ENCODE data around the gene CLIC3. TPM values are rescaled to one million over a fixed set of nuclear protein-coding genes. Genes with fewer than 3 reads are reported as not detected.
"Not testable (repeated sequence)": the region's sequence is repeated elsewhere in the genome, so short reads cannot be mapped to it uniquely, and the experiment has no call there.

The CLIC3 gene
- total RNA-seq, 1 experiment from 2014 or later, result not detected

GRCh38 chr9:137011907-137012675, 15.7 kb upstream of the CLIC3 start:
- in situ Hi-C loops (cut with HindIII; ENCODE audit: low pct_unique_long_range_greater_than_20kb, low sequenced_read_pairs), result no loop called here
- DNase-seq (ENCODE audit: low read depth, low spot score), result no peak

GRCh38 chr9:137011156-137011555, 14.8 kb upstream of the CLIC3 start:
- in situ Hi-C loops (cut with HindIII; ENCODE audit: low pct_unique_long_range_greater_than_20kb, low sequenced_read_pairs), result no loop called here
- DNase-seq (ENCODE audit: low read depth, low spot score), result no peak

GRCh38 chr9:137009938-137010732, 13.8 kb upstream of the CLIC3 start:
- in situ Hi-C loops (cut with HindIII; ENCODE audit: low pct_unique_long_range_greater_than_20kb, low sequenced_read_pairs), result no loop called here
- DNase-seq (ENCODE audit: low read depth, low spot score), result no peak

GRCh38 chr9:137009217-137009616, 12.8 kb upstream of the CLIC3 start:
- in situ Hi-C loops (cut with HindIII; ENCODE audit: low pct_unique_long_range_greater_than_20kb, low sequenced_read_pairs), result no loop called here
- DNase-seq (ENCODE audit: low read depth, low spot score), result no peak

GRCh38 chr9:137008312-137008711, 11.9 kb upstream of the CLIC3 start:
- no peak for DNase-seq (ENCODE audit: low read depth, low spot score)
- in situ Hi-C loops (cut with HindIII; ENCODE audit: low pct_unique_long_range_greater_than_20kb, low sequenced_read_pairs), result no loop called here

GRCh38 chr9:137007816-137008270, 11.5 kb upstream of the CLIC3 start:
- no peak for DNase-seq (ENCODE audit: low read depth, low spot score)
- in situ Hi-C loops (cut with HindIII; ENCODE audit: low pct_unique_long_range_greater_than_20kb, low sequenced_read_pairs), result no loop called here

- no peak for DNase-seq (ENCODE audit: low read depth, low spot score)
- in situ Hi-C loops (cut with HindIII; ENCODE audit: low pct_unique_long_range_greater_than_20kb, low sequenced_read_pairs), result no loop called here
These were observed 10.9 kb upstream of the CLIC3 start for GRCh38 chr9:137007108-137007815.

GRCh38 chr9:137006116-137007003, 10.0 kb upstream of the CLIC3 start:
- in situ Hi-C loops (cut with HindIII; ENCODE audit: low pct_unique_long_range_greater_than_20kb, low sequenced_read_pairs), result no loop called here
- DNase-seq (ENCODE audit: low read depth, low spot score), result no peak

GRCh38 chr9:137004285-137004684, 7.9 kb upstream of the CLIC3 start:
- DNase-seq (ENCODE audit: low read depth, low spot score), result not testable (repeated sequence)

GRCh38 chr9:137002646-137003041, 6.3 kb upstream of the CLIC3 start:
- in situ Hi-C loops (cut with HindIII; ENCODE audit: low pct_unique_long_range_greater_than_20kb, low sequenced_read_pairs), result no loop called here
- DNase-seq (ENCODE audit: low read depth, low spot score), result no peak

More at GRCh38 chr9:137004285-137004684, 7.9 kb upstream of the CLIC3 start:
- in situ Hi-C loops (cut with HindIII; ENCODE audit: low pct_unique_long_range_greater_than_20kb, low sequenced_read_pairs), result not testable (repeated sequence)

- DNase-seq (ENCODE audit: low read depth, low spot score), result no peak
- in situ Hi-C loops (cut with HindIII; ENCODE audit: low pct_unique_long_range_greater_than_20kb, low sequenced_read_pairs), result no loop called here
These were observed 5.7 kb upstream of the CLIC3 start for GRCh38 chr9:137001857-137002645.

- in situ Hi-C loops (cut with HindIII; ENCODE audit: low pct_unique_long_range_greater_than_20kb, low sequenced_read_pairs), result no loop called here
- DNase-seq (ENCODE audit: low read depth, low spot score), result no peak
These were observed 4.0 kb upstream of the CLIC3 start for GRCh38 chr9:137000177-137000930.

- no peak for DNase-seq (ENCODE audit: low read depth, low spot score)
- in situ Hi-C loops (cut with HindIII; ENCODE audit: low pct_unique_long_range_greater_than_20kb, low sequenced_read_pairs), result no loop called here
These were observed 1.5 kb upstream of the CLIC3 start for GRCh38 chr9:136997830-136998234.

GRCh38 chr9:136997371-136997770, 1.0 kb upstream of the CLIC3 start:
- DNase-seq (ENCODE audit: low read depth, low spot score), result no peak
- in situ Hi-C loops (cut with HindIII; ENCODE audit: low pct_unique_long_range_greater_than_20kb, low sequenced_read_pairs), result no loop called here

GRCh38 chr9:136995772-136996311, 526 bp downstream of the CLIC3 start:
- DNase-seq (ENCODE audit: low read depth, low spot score), result no peak
- in situ Hi-C loops (cut with HindIII; ENCODE audit: low pct_unique_long_range_greater_than_20kb, low sequenced_read_pairs), result no loop called here

GRCh38 chr9:136995362-136995761, 1.0 kb downstream of the CLIC3 start:
- in situ Hi-C loops (cut with HindIII; ENCODE audit: low pct_unique_long_range_greater_than_20kb, low sequenced_read_pairs), result no loop called here
- no peak for DNase-seq (ENCODE audit: low read depth, low spot score)
